Activated CD4-positive, alpha-beta T cell treated with anti-CD3 and anti-CD28 coated beads for 1 hour (primary cell): ENCODE results near the gene GADD45A.

Source experiments
- DNase-seq: peaks from one replicate; pipeline ENCODE4 v3.0.0-alpha.2; 2020

GADD45A gene

DNA sequence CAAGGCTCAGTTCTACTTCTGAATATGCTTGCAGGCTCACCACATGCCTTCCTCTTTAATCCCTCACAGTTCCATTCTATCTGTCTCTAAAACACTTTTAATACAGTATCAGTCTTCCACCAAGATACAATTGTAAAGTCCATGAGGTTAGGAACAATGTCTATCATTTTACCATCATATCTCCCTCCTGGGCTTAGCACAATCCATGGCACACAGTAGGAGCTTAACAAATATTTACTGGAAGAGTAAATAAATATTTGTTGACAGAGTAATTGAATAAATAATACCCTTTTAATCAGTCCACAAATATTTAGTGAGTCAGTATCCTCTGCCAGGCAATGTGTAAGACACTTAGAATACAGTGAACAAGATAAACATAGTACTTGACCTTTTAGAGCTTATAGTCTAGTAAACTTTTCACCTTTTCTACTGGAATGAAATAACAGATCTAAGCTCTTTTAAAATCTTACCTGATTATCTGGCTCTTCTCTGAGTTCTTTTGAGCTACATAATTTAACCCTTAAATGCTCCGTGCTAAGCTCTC, 12.7 kb upstream of the GADD45A start:
- DNase-seq: no peak

- no peak for DNase-seq
Measured at GRCh38 chr1:67673468-67674201, 11.4 kb upstream of the GADD45A start.

- peak; percentile 12 for DNase-seq
Measured at GRCh38 chr1:67674260-67675011, 10.6 kb upstream of the GADD45A start.

GRCh38 chr1:67675800-67676199, 9.2 kb upstream of the GADD45A start:
- no peak for DNase-seq

DNA sequence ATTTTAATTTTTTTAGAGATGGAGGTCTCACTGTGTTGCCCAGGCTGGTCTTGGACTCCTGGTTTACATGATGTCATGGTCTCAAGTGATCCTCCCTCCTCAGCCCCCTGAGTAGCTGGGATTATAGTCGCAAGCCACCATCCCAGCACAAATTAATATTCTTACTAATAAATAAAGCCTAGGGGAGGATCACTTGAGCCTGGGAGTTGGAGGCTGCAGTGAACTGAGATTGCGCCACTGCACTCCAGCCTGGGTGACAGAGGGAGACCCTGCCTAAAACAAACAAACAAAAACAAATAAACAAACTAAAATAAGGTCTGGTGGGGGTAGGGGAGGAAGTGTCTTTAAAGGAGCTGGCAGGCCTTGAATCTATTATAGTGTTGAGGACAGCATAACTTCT, 8.7 kb upstream of the GADD45A start:
- DNase-seq: no peak

- no peak for DNase-seq
Measured at GRCh38 chr1:67676946-67677345, 8.1 kb upstream of the GADD45A start.

GRCh38 chr1:67677408-67677807, 7.6 kb upstream of the GADD45A start:
- no peak for DNase-seq

- no peak for DNase-seq
Measured at GRCh38 chr1:67677930-67678329, 7.1 kb upstream of the GADD45A start.

DNA sequence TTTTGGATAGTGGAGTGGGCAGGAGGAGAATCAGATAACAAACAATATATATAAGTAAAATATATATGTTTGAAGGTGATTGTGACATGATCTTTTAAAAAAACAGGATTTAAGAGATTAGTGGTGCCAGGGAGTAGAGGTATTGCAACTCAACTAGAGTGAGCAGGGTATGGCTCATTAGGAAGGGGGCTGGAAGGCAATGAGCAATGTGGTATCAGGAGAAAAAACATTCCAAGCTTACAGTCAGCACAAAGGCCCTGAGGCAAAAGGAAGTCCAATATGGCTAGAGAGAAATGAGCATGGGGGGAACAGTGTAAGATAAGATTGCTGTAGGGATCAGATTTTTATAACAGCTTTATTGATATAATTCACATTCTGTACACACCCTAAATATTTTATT, 5.3 kb upstream of the GADD45A start:
- DNase-seq: no peak

DNA sequence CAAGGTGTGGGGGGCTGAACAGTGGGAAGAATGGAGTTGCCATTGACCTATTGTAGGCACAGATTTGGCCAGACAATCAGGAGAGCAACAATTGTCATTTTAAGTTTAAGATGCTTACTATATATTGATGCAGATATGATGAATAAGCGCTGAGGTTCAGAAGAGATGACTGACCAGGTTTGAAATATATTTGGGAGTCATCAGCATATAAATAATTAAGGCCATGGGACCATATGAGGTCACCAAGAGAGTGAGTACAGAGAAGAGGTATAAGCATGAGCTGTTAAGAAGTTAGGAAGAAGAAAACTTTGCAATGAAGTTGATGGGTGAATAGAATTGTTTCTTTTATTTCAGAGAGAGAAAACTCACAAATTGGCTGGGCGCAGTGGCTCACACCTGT, 4.5 kb upstream of the GADD45A start:
- no peak for DNase-seq

- no peak for DNase-seq
Measured at GRCh38 chr1:67682659-67683197, 2.3 kb upstream of the GADD45A start.

GRCh38 chr1:67683316-67683715, 1.7 kb upstream of the GADD45A start:
- DNase-seq: no peak

GRCh38 chr1:67683766-67684525, 1.1 kb upstream of the GADD45A start:
- no peak for DNase-seq

- DNase-seq: no peak
Measured at GRCh38 chr1:67684526-67685066, 405 bp upstream of the GADD45A start.

- peak; percentile 38 for DNase-seq
Measured at GRCh38 chr1:67685558-67686266, 711 bp downstream of the GADD45A start.

- DNase-seq: peak; percentile 24
Measured at GRCh38 chr1:67686267-67687197, 1.5 kb downstream of the GADD45A start.

DNA sequence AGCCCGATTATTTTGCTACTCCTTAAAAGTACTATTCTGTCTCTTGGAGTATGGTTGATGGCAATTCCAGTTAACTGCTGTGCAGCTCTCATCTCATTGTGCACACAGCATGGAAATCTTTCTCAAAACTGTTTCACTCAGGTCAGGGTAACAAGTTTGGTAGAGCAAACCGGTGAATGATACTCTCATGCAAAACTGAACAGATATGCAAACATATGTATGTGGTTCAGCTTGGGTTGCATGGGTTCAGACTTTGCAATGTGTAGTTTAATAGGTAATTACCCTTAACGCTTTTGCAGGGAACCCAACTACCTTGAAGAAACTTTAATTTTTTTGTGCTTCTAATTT, 2.2 kb downstream of the GADD45A start:
- no peak for DNase-seq

DNA sequence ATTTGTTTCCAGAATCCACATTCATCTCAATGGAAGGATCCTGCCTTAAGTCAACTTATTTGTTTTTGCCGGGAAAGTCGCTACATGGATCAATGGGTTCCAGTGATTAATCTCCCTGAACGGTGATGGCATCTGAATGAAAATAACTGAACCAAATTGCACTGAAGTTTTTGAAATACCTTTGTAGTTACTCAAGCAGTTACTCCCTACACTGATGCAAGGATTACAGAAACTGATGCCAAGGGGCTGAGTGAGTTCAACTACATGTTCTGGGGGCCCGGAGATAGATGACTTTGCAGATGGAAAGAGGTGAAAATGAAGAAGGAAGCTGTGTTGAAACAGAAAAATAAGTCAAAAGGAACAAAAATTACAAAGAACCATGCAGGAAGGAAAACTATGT, 2.6 kb downstream of the GADD45A start:
- DNase-seq: no peak

- DNase-seq: no peak
Measured at GRCh38 chr1:67688526-67689219, 3.7 kb downstream of the GADD45A start.

DNA sequence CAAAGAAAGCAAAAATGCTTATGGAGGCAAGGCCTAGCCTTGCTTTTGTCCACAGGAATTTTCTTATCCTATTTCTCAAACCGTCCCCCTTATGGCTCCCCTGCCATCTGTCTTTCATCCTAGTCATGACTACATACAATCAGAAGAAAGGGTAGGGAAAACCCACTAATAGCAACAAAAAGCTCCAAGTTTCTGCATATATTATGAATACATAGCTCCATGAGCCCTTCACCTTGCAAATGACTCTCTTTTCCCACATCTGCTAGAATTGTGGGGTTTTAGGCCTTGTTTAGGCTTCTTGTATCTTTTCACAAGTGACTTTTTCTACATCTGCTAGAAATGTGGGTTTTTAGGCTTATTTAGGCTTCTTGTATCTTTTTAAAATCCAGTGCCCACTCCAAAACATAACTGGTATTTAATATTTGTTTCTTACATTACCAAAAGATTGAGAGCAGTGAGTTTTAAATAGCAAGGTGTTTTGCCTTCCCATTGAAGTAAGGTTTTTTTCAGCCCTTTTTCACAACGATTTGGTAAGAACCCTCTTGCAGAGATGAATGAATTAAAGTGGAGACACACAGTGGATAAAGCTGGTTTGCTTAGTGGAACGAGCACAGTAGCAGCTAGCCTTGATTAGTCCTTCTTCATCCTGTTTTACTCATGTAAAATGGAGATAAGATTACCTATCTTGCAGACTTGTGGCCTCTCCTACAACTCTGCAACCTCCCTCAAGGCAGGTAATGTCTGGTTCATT, 4.4 kb downstream of the GADD45A start:
- DNase-seq: no peak
